Measurements from ENCODE around the gene LONP2.
A peak's percentile ranks its signal among the peaks of the same experiment; 100 is the strongest.
"Not testable (repeated sequence)": the region's sequence is repeated elsewhere in the genome, so short reads cannot be mapped to it uniquely, and the experiment has no call there.

The LONP2 gene

GRCh38 chr16:48393485-48394354 lies 149.6 kb downstream of the LONP2 start:
- H3K4me3 ChIP-seq (ENCODE audit: control insufficient read depth, low read depth, low read length) = no peak overlapping the region
- DNase-seq (ENCODE audit: low read depth) = peak; percentile 57
- no peak for TF ChIP-seq CTCF (IDR thresholded peaks at IDR 0.05; ENCODE audit: control insufficient read depth, insufficient read depth, low read depth, low read length, missing control alignments)

- H3K4me3 ChIP-seq (ENCODE audit: control insufficient read depth, low read depth, low read length) = no peak overlapping the region
- TF ChIP-seq CTCF (IDR thresholded peaks at IDR 0.05; ENCODE audit: control insufficient read depth, insufficient read depth, low read depth, low read length, missing control alignments) = no peak
- DNase-seq (ENCODE audit: low read depth) = no peak
Observed at GRCh38 chr16:48394355-48394703, 150.2 kb downstream of the LONP2 start.

- TF ChIP-seq CTCF (IDR thresholded peaks at IDR 0.05; ENCODE audit: control insufficient read depth, insufficient read depth, low read depth, low read length, missing control alignments) = no peak
- no peak for DNase-seq (ENCODE audit: low read depth)
- H3K4me3 ChIP-seq (ENCODE audit: control insufficient read depth, low read depth, low read length) = no peak overlapping the region
Observed at GRCh38 chr16:48395375-48395774, 151.3 kb downstream of the LONP2 start.

- not testable (repeated sequence) for H3K4me3 ChIP-seq (ENCODE audit: control insufficient read depth, low read depth, low read length); DNase-seq (ENCODE audit: low read depth)
Observed at GRCh38 chr16:48402547-48402946, 158.4 kb downstream of the LONP2 start.

GRCh38 chr16:48405153-48405552 lies 161.1 kb downstream of the LONP2 start:
- DNase-seq (ENCODE audit: low read depth) = no peak
- no peak overlapping the region for H3K4me3 ChIP-seq (ENCODE audit: control insufficient read depth, low read depth, low read length)
- TF ChIP-seq CTCF (IDR thresholded peaks at IDR 0.05; ENCODE audit: control insufficient read depth, insufficient read depth, low read depth, low read length, missing control alignments) = no peak

GRCh38 chr16:48405907-48406306 lies 161.8 kb downstream of the LONP2 start:
- no peak for DNase-seq (ENCODE audit: low read depth)
- H3K4me3 ChIP-seq (ENCODE audit: control insufficient read depth, low read depth, low read length) = no peak overlapping the region
- TF ChIP-seq CTCF (IDR thresholded peaks at IDR 0.05; ENCODE audit: control insufficient read depth, insufficient read depth, low read depth, low read length, missing control alignments) = no peak

Data from AG09309 (cell line).